GM12878 (cell line): ENCODE results near the gene TRPM7. TPM values are rescaled to one million over a fixed set of nuclear protein-coding genes. Genes with fewer than 3 reads are reported as not detected.

Source experiments
- ATAC-seq: fragments of 200-7000 bp; cut with Tn5 transposase; 3 replicates; pipeline ENCODE4 v1.9.1; 2020; ENCODE audit warnings: mild to moderate bottlenecking, moderate library complexity
- BruUV-seq: library from RNA; stranded (reverse); fragments of 400-500 nt; replicated peaks from 2 replicates; lab custom pipeline; 2021; lab: Mats Ljungman, UMichigan
- CTCF ChIA-PET: fragments of 300-600 bp; sonication (Branson Sonifier 250); formaldehyde crosslinking; extraction: SDS; loops from one replicate; lab custom pipeline; 2021; ENCODE audit warnings: inconsistent platforms; lab: Yijun Ruan, JAX
- POLR2A ChIA-PET: fragments of 350-600 bp; formaldehyde crosslinking; extraction: SDS; loops from one replicate; lab custom pipeline; 2021; ENCODE audit warnings: inconsistent platforms; lab: Charles Lee
- RAD21 ChIA-PET: fragments of 300-600 bp; sonication (Branson Sonifier 250); formaldehyde crosslinking; loops from one replicate; lab custom pipeline; 2023; ENCODE audit warnings: antibody characterized with exemption; ENCODE audit not compliant: unreplicated experiment; lab: Charles Lee
- SMC1A ChIA-PET: fragments of 300-600 bp; sonication (Branson Sonifier 250); formaldehyde crosslinking; loops from one replicate; lab custom pipeline; 2023; ENCODE audit not compliant: unreplicated experiment, uncharacterized antibody; lab: Charles Lee
- DNase-seq: peaks from one replicate; pipeline ENCODE4 v3.0.0-alpha.2; 2011; ENCODE audit warnings: low read depth, low spot score
- FAIRE-seq: peaks from 3 replicates; lab custom pipeline; 2011; peaks lifted over from hg19 to GRCh38; lab: Jason Lieb, UNC
- H2AFZ ChIP-seq: 2 replicates; pipeline ENCODE4 v1.6.0; 2011; ENCODE audit warnings: low read depth, low read length, control low read depth; ENCODE audit not compliant: control insufficient read depth
- H3K27ac ChIP-seq: 2 replicates; pipeline ENCODE4 v1.5.1; 2011; ENCODE audit warnings: control low read depth; ENCODE audit not compliant: control insufficient read depth, insufficient read depth
- H3K27me3 ChIP-seq, 2 experiments: replicated peaks in 1 of 2; 2 replicates each; pipeline versions ENCODE4 v1.6.0 to v1.6.1; 2011; ENCODE audit warnings: low read length in 1 of 2; ENCODE audit not compliant: control insufficient read depth in 2 of 2, insufficient read depth in 2 of 2
- H3K36me3 ChIP-seq, 2 experiments: 2 replicates each; pipeline ENCODE4 v1.5.1; 2011; ENCODE audit warnings: low read length in 1 of 2; ENCODE audit not compliant: control insufficient read depth in 2 of 2, insufficient read depth in 2 of 2
- H3K4me1 ChIP-seq: 2 replicates; pipeline ENCODE4 v1.6.1; 2011; ENCODE audit warnings: mild to moderate bottlenecking, low read length, moderate library complexity, mixed read lengths; ENCODE audit not compliant: control insufficient read depth, insufficient read depth
- H3K4me2 ChIP-seq: 2 replicates; pipeline ENCODE4 v1.6.0; 2011; ENCODE audit warnings: control low read depth; ENCODE audit not compliant: control insufficient read depth, insufficient read depth
- H3K4me3 ChIP-seq: fragments of 200-600 bp; sonication (generic); 2 replicates; pipeline ENCODE4 v1.5.1; 2016
- H3K79me2 ChIP-seq: 2 replicates; pipeline ENCODE4 v1.6.0; 2011; ENCODE audit warnings: low read length; ENCODE audit not compliant: control insufficient read depth, insufficient read depth
- H3K9ac ChIP-seq: 2 replicates; pipeline ENCODE4 v1.8.0; 2011; ENCODE audit warnings: low read length, control low read depth, mixed read lengths; ENCODE audit not compliant: control insufficient read depth, insufficient read depth
- H3K9me3 ChIP-seq: replicated peaks from 3 replicates; pipeline ENCODE4 v1.5.1; 2011; ENCODE audit warnings: mild to moderate bottlenecking, low read length; ENCODE audit not compliant: control insufficient read depth, insufficient read depth
- H4K20me1 ChIP-seq: 2 replicates; pipeline ENCODE4 v1.6.0; 2011; ENCODE audit not compliant: control insufficient read depth, insufficient read depth
- CHD1 ChIP-seq: IDR thresholded peaks from 2 replicates; pipeline ENCODE4 v1.6.1; 2012; ENCODE audit warnings: low read depth, low read length, improper control_type of control experiment
- DPF2 ChIP-seq: fragments of 450-650 bp; IDR thresholded peaks from 2 replicates; pipeline ENCODE4 v1.6.1; 2017; ENCODE audit warnings: mild to moderate bottlenecking
- EP300 ChIP-seq, 2 experiments: fragments of 150-350 bp in 1 of 2; IDR thresholded peaks; 2 replicates each; pipeline ENCODE4 v1.6.1; 2011 to 2012; ENCODE audit warnings: low read depth in 2 of 2, low read length in 2 of 2, borderline replicate concordance in 1 of 2, improper control_type of control experiment in 1 of 2, inconsistent platforms in 1 of 2; ENCODE audit not compliant: control insufficient read depth in 1 of 2
- POLR2A ChIP-seq: IDR thresholded peaks from 2 replicates; pipeline ENCODE4 v1.6.1; 2011; ENCODE audit warnings: low read depth, mild to moderate bottlenecking, low read length
- ZBED1 ChIP-seq: IDR thresholded peaks from 2 replicates; pipeline ENCODE4 v1.6.1; 2016; ENCODE audit warnings: borderline replicate concordance
- WGBS: methylation state at CpG from one replicate; pipeline ENCODE4 v1.1.6; 2016; ENCODE audit warnings: low lambda C conversion rate; ENCODE audit not compliant: insufficient replicate concordance, insufficient coverage; ENCODE audit errors: missing lambda C conversion rate; 5-methylcytosine and 5-hydroxymethylcytosine counted together
- in situ Hi-C: fragments of 300-500 bp; cut with MboI; formaldehyde crosslinking; loops from 9 replicates; pipeline ENCODE4 v1.14.3; 2018; ENCODE audit warnings: mixed read lengths
- intact Hi-C: fragments of 100-400 bp; cut with micrococcal nuclease; formaldehyde crosslinking; loops from one replicate; pipeline ENCODE4 v1.14.2; 2022; ENCODE audit not compliant: unreplicated experiment
- polyA plus RNA-seq, 11 experiments: library from polyadenylated mRNA; depleted of rRNA in 4 of 11; unstranded in 6 of 11; stranded (reverse) in 5 of 11; fragments of >200 nt; fragmentation: Nextera tagmentation in 4 of 11; fragmentation: Illumina TruSeq in 1 of 11; extraction: Ambion mirVana in 4 of 11; extraction: Trizol in 1 of 11; gene quantifications; 1 replicate in 1 of 11; 2 replicates in 10 of 11; pipeline versions ENCODE4 v1.2.1 to v1.2.3, GENCODE V29; 2011 to 2016; ENCODE audit warnings: inconsistent platforms in 2 of 11, missing spikeins in 2 of 11, low read depth in 1 of 11
- total RNA-seq, 4 experiments: library from RNA; depleted of rRNA in 3 of 4; stranded (reverse); fragments of >200 nt in 3 of 4; fragmentation: Illumina TruSeq in 1 of 4; extraction: Trizol in 1 of 4; gene quantifications; 2 replicates each; pipeline versions ENCODE4 v1.2.1 to v1.2.3, GENCODE V29; 2013 to 2021
- TF ChIP-seq, protein P1 (sequence below): IDR thresholded peaks from 2 replicates; pipeline ENCODE4 v1.6.1; 2012; ENCODE audit warnings: low read length, inconsistent platforms
- TF ChIP-seq, protein P2 (sequence below): IDR thresholded peaks from 2 replicates; pipeline ENCODE4 v1.6.1; 2012; ENCODE audit warnings: mild to moderate bottlenecking, low read depth, low read length
- TF ChIP-seq, protein P3 (sequence below): IDR thresholded peaks from 2 replicates; pipeline ENCODE4 v1.6.1; 2012; ENCODE audit warnings: low read depth, low read length, improper control_type of control experiment

TRPM7 gene
- total and polyA plus RNA-seq, 10 of the 15 experiments (the other 5 are each of a cell fraction or from before 2014, with no cell fraction given): 4.5 to 49.7 (median 22.5) TPM

DNA sequence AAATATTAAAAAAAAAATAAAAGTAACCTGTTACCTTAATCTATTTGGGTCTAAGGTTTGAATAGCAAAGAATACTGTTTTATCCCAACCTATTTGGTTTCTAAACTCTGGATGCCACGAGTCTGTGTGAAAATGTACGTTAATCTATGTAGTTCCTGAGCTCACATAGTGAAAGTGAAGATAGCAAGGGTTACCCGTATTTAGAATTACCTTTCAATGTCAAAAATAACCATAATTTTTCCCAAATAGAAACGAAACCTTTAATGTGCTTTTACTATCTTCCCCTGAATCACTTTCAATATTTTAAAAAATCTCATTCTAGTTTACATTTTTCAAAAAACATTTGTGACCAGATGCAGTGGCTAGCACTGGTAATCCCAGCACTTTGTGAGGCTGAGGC, 134.4 kb downstream of the TRPM7 start (continued):
- TF ChIP-seq, protein P1, sequence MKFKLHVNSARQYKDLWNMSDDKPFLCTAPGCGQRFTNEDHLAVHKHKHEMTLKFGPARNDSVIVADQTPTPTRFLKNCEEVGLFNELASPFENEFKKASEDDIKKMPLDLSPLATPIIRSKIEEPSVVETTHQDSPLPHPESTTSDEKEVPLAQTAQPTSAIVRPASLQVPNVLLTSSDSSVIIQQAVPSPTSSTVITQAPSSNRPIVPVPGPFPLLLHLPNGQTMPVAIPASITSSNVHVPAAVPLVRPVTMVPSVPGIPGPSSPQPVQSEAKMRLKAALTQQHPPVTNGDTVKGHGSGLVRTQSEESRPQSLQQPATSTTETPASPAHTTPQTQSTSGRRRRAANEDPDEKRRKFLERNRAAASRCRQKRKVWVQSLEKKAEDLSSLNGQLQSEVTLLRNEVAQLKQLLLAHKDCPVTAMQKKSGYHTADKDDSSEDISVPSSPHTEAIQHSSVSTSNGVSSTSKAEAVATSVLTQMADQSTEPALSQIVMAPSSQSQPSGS: peak; percentile 43; the same call in 1 of the 2 replicates
- TF ChIP-seq EP300 (IDR thresholded peaks at IDR 0.05; ENCODE audit: borderline replicate concordance in 1 of 2, control insufficient read depth in 1 of 2, low read depth in 2 of 2, low read length in 2 of 2): no peak
- peak; percentile 57; the same call in 1 of the 2 replicates for TF ChIP-seq ZBED1
- TF ChIP-seq, protein P2, sequence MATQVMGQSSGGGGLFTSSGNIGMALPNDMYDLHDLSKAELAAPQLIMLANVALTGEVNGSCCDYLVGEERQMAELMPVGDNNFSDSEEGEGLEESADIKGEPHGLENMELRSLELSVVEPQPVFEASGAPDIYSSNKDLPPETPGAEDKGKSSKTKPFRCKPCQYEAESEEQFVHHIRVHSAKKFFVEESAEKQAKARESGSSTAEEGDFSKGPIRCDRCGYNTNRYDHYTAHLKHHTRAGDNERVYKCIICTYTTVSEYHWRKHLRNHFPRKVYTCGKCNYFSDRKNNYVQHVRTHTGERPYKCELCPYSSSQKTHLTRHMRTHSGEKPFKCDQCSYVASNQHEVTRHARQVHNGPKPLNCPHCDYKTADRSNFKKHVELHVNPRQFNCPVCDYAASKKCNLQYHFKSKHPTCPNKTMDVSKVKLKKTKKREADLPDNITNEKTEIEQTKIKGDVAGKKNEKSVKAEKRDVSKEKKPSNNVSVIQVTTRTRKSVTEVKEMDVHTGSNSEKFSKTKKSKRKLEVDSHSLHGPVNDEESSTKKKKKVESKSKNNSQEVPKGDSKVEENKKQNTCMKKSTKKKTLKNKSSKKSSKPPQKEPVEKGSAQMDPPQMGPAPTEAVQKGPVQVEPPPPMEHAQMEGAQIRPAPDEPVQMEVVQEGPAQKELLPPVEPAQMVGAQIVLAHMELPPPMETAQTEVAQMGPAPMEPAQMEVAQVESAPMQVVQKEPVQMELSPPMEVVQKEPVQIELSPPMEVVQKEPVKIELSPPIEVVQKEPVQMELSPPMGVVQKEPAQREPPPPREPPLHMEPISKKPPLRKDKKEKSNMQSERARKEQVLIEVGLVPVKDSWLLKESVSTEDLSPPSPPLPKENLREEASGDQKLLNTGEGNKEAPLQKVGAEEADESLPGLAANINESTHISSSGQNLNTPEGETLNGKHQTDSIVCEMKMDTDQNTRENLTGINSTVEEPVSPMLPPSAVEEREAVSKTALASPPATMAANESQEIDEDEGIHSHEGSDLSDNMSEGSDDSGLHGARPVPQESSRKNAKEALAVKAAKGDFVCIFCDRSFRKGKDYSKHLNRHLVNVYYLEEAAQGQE: no peak
- no peak for TF ChIP-seq CHD1
- TF ChIP-seq POLR2A: no peak

DNA sequence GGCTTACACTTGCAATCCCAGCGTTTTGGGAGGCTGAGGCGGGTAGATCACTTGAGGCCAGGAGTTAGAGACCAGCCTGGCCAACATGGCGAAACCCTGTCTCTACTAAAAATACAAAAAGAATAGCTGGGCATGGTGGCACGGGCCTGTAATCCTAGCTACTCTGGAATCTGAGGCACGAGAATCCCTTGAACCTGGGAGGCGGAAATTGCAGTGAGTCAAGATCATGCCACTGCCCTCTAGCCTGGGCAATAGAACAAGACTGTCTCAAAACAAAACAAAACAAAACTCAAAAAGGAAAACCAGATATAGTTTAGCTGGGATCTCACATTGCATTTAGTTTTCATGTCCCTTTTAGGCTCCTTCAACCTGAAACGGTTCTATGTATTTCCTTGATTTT, 137.3 kb downstream of the TRPM7 start:
- ChIA-PET CTCF (no interaction called here), RAD21 (interaction anchor here (1.9 kb wide), 1 partner anchor 198 kb away, joined by 4 read pairs; no protein-coding TSS in a partner anchor)

More for the DNA sequence above, 137.3 kb downstream of the TRPM7 start:
- in situ Hi-C loops: no loop called here
- H3K27ac ChIP-seq: no peak overlapping the region
- BruUV-seq: no TSS peak
- no peak for DNase-seq
- no peak for TF ChIP-seq DPF2
- TF ChIP-seq, protein P3, sequence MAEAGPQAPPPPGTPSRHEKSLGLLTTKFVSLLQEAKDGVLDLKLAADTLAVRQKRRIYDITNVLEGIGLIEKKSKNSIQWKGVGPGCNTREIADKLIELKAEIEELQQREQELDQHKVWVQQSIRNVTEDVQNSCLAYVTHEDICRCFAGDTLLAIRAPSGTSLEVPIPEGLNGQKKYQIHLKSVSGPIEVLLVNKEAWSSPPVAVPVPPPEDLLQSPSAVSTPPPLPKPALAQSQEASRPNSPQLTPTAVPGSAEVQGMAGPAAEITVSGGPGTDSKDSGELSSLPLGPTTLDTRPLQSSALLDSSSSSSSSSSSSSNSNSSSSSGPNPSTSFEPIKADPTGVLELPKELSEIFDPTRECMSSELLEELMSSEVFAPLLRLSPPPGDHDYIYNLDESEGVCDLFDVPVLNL: no peak
- TF ChIP-seq, all 136 proteins: peak for 0
- no peaks in the 10 kb centered on the region for H3K36me3 ChIP-seq
- no peaks in the 10 kb centered on the region for H3K79me2 ChIP-seq
- WGBS: 54% methylated on average over 7 of the region's 7 CpGs
- peaks cover 4% of the 10 kb centered on the region; the same call in 1 of the 2 replicates for H3K4me1 ChIP-seq
- H4K20me1 ChIP-seq: no peaks in the 10 kb centered on the region
- intact Hi-C loops: no loop called here
- ATAC-seq (no peak), FAIRE-seq (no peak)
- SMC1A ChIA-PET: interaction anchor here (1.0 to 1.5 kb wide), 2 partner anchors 9 to 15 kb away, joined by 3 to 4 read pairs; no protein-coding TSS in a partner anchor
- no peak overlapping the region for H3K4me2 ChIP-seq
- H3K9ac ChIP-seq: no peak overlapping the region
- no peaks in the 10 kb centered on the region for H3K27me3 ChIP-seq
- no peaks in the 10 kb centered on the region for H3K9me3 ChIP-seq
- no peak overlapping the region for H3K4me3 ChIP-seq
- H2AFZ ChIP-seq: no peak overlapping the region
- POLR2A ChIA-PET: no interaction called here
